DND-41 (cell line): ENCODE data around the gene ARHGAP25.

Experiments used
- ATAC-seq: fragments of 200-7000 bp; cut with Tn5 transposase; 3 replicates; pipeline ENCODE4 v1.9.1; 2021; ENCODE audit warnings: low read depth; ENCODE audit not compliant: insufficient read depth
- DNase-seq: peaks from one replicate; pipeline ENCODE4 v3.0.0-alpha.2; 2020
- H2AFZ ChIP-seq: 2 replicates; pipeline ENCODE4 v1.6.0; 2012; ENCODE audit warnings: low read depth, low read length
- H3K27ac ChIP-seq: 2 replicates; pipeline ENCODE4 v1.5.1; 2012; ENCODE audit warnings: low read length, inconsistent platforms
- H3K27me3 ChIP-seq: fragments of 200-600 bp; sonication (generic); 2 replicates; pipeline ENCODE4 v1.6.0; 2012; ENCODE audit warnings: low read length, mild to moderate bottlenecking, inconsistent platforms; ENCODE audit not compliant: insufficient read depth, poor library complexity
- H3K36me3 ChIP-seq: 2 replicates; pipeline ENCODE4 v1.5.1; 2012; ENCODE audit warnings: low read length, inconsistent platforms; ENCODE audit not compliant: insufficient read depth
- H3K4me1 ChIP-seq: 2 replicates; pipeline ENCODE4 v1.5.1; 2012; ENCODE audit warnings: mild to moderate bottlenecking, low read length; ENCODE audit not compliant: insufficient read depth
- H3K4me2 ChIP-seq: 2 replicates; pipeline ENCODE4 v1.6.0; 2012; ENCODE audit warnings: mild to moderate bottlenecking, moderate library complexity, low read length, inconsistent platforms; ENCODE audit not compliant: insufficient read depth
- H3K4me3 ChIP-seq, 2 experiments: fragments of 200-600 bp in 1 of 2; shearing (Covaris generic) in 1 of 2; 2 replicates each; pipeline ENCODE4 v1.5.1; 2012 to 2016; ENCODE audit warnings: inconsistent platforms in 2 of 2, low read length in 2 of 2, mild to moderate bottlenecking in 2 of 2, low read depth in 1 of 2, moderate library complexity in 1 of 2
- H3K79me2 ChIP-seq: 2 replicates; pipeline ENCODE4 v1.6.0; 2012; ENCODE audit warnings: low read length, inconsistent platforms; ENCODE audit not compliant: insufficient read depth
- H3K9ac ChIP-seq: 2 replicates; pipeline ENCODE4 v1.6.0; 2012; ENCODE audit warnings: low read depth, mild to moderate bottlenecking, inconsistent platforms, low read length, moderate library complexity
- H3K9me3 ChIP-seq: 2 replicates; pipeline ENCODE4 v1.5.1; 2012; ENCODE audit warnings: low read length, moderate library complexity, mild to moderate bottlenecking, inconsistent platforms; ENCODE audit not compliant: insufficient read depth, severe bottlenecking
- H4K20me1 ChIP-seq: 2 replicates; pipeline ENCODE4 v1.6.0; 2012; ENCODE audit warnings: low read length; ENCODE audit not compliant: insufficient read depth
- EZH2 ChIP-seq: IDR thresholded peaks from 3 replicates; pipeline ENCODE4 v1.6.1; 2012; ENCODE audit warnings: borderline replicate concordance, low read depth, mild to moderate bottlenecking, moderate library complexity, low read length, inconsistent platforms; ENCODE audit not compliant: severe bottlenecking
- TF ChIP-seq, protein P1 (sequence below): IDR thresholded peaks from 2 replicates; pipeline ENCODE4 v1.5.1; 2012; ENCODE audit warnings: borderline replicate concordance, low read length, moderate library complexity, mild to moderate bottlenecking; ENCODE audit not compliant: poor library complexity, severe bottlenecking; ENCODE audit errors: extremely low read depth

Gene ARHGAP25

DNA sequence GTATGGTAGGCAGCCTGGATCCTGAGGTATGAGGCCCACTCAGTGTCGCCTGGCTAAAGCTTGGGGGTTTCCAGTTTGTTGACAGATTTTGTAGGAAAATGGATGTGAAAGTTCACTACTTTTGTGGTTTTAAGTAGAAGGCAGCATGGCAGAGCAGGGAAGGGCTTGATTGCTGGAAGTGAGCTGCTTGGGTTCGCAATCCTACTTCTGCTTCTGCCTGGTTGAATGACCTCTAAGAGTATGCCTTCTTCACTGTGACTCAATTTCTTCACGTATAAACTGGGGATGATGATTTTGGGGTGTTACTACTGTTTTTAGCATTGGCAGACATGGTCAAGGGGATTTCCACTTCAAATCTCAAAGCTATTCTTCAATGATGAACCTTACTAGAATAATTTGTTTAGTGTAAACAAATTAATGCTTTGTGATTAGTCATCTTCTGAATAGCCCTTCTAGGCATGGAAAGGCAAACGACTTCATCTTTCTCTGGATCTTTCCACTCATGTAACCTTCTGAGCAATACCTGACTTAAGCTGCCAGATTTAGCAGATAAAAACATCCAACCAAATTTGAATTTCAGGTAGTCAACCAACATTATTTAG is 123.3 kb downstream of the ARHGAP25 start:
- Histone ChIP-seq H3K9ac (no peak overlapping the region), H3K4me2 (no peak overlapping the region), H4K20me1 (no peaks in the 10 kb centered on the region), H3K9me3 (no peaks in the 10 kb centered on the region), H3K79me2 (no peaks in the 10 kb centered on the region), H3K27me3 (no peaks in the 10 kb centered on the region), H3K36me3 (no peaks in the 10 kb centered on the region), H3K4me3 (no peak overlapping the region), H3K4me1 (peaks cover 23% of the 10 kb centered on the region), H2AFZ (no peak overlapping the region), H3K27ac (no peak overlapping the region)
- DNase-seq (no peak), ATAC-seq (no peak)
- no peak for TF ChIP-seq EZH2
- TF ChIP-seq, protein P1, sequence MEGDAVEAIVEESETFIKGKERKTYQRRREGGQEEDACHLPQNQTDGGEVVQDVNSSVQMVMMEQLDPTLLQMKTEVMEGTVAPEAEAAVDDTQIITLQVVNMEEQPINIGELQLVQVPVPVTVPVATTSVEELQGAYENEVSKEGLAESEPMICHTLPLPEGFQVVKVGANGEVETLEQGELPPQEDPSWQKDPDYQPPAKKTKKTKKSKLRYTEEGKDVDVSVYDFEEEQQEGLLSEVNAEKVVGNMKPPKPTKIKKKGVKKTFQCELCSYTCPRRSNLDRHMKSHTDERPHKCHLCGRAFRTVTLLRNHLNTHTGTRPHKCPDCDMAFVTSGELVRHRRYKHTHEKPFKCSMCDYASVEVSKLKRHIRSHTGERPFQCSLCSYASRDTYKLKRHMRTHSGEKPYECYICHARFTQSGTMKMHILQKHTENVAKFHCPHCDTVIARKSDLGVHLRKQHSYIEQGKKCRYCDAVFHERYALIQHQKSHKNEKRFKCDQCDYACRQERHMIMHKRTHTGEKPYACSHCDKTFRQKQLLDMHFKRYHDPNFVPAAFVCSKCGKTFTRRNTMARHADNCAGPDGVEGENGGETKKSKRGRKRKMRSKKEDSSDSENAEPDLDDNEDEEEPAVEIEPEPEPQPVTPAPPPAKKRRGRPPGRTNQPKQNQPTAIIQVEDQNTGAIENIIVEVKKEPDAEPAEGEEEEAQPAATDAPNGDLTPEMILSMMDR, result no peak

DNA sequence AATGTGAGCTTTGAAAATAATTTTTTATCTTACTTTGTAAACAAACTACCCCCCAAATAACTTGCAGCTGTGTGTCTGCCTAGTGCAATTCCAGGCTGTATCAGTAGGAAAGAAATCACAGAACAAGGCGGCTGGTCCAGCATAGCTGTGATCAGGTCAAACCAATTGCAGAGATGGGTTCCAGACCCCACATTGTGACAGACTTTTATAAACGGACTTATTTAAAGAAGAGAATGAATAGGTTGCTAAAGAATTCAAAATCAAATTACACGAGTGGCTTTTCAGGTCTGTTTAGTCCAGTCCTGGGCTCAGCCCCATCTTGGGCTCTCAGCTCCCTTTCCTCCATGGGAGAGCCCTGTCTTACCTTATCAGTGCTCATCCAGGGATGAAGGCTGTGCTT is 125.5 kb downstream of the ARHGAP25 start:
- no peaks in the 10 kb centered on the region for H3K9me3 ChIP-seq
- no peak overlapping the region for H3K4me2 ChIP-seq
- H3K36me3 ChIP-seq, result no peaks in the 10 kb centered on the region
- peaks cover 18% of the 10 kb centered on the region for H3K4me1 ChIP-seq
- H3K27me3 ChIP-seq, result no peaks in the 10 kb centered on the region
- DNase-seq (no peak), ATAC-seq (no peak)
- TF ChIP-seq EZH2, result no peak
- TF ChIP-seq, protein P1, result no peak
- no peak overlapping the region for H3K4me3 ChIP-seq
- H2AFZ ChIP-seq, result no peak overlapping the region
- no peaks in the 10 kb centered on the region for H4K20me1 ChIP-seq
- H3K27ac ChIP-seq, result no peak overlapping the region
- no peak overlapping the region for H3K9ac ChIP-seq
- H3K79me2 ChIP-seq, result no peaks in the 10 kb centered on the region

DNA sequence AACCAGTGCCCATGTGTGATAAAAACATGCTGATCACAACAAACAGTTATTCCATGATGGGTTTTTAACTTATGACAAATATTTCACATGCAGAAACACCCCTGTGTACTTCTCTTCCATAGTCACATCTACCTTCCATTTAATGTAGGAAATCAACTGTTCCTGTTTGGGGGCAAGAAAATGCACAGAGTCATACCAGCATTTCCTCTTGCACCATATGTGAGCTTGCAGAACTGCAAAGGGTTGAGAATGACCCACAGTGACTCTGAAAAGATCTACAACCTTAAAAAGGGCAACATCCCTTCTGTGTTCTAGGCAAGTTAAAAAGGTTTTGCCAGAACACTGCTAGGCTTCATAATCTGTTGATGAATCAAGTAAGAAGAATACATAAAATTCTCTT is 126.7 kb downstream of the ARHGAP25 start:
- Histone ChIP-seq H4K20me1 (no peaks in the 10 kb centered on the region), H3K36me3 (no peaks in the 10 kb centered on the region), H3K4me3 (no peak overlapping the region), H2AFZ (no peak overlapping the region), H3K4me2 (no peak overlapping the region), H3K9ac (no peak overlapping the region), H3K79me2 (no peaks in the 10 kb centered on the region), H3K27ac (no peak overlapping the region), H3K9me3 (no peaks in the 10 kb centered on the region), H3K27me3 (no peaks in the 10 kb centered on the region), H3K4me1 (peaks cover 7% of the 10 kb centered on the region)
- TF ChIP-seq EZH2, result no peak
- TF ChIP-seq, protein P1, result no peak
- no peak for DNase-seq
- no peak for ATAC-seq

DNA sequence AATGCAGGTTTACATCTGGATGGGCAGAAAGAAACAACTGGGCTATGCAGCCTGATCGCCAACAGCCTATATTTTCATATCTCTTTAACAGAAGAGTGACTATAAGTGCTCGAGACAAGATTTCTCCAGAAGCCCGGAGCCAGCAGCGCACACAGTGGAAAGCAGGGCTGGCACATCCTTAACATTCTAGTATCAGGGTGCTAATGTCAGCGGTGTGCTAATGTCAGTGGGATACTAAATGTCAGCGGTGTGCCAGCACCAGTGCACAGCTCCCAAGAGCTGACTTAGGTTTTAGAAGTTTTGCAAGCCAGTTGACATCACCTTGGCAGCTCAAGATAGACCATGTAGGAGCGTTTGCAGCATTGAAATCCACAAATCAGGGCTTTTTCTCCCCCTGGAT is 128.3 kb downstream of the ARHGAP25 start:
- no peaks in the 10 kb centered on the region for H3K36me3 ChIP-seq
- ATAC-seq (no peak), DNase-seq (no peak)
- H3K4me2 ChIP-seq, result no peak overlapping the region
- no peaks in the 10 kb centered on the region for H4K20me1 ChIP-seq
- no peak overlapping the region for H3K27ac ChIP-seq
- H3K79me2 ChIP-seq, result no peaks in the 10 kb centered on the region
- H2AFZ ChIP-seq, result no peak overlapping the region
- TF ChIP-seq, protein P1, result no peak
- TF ChIP-seq EZH2, result no peak
- 0 out of 2 replicates have a peak, but pooled peaks cover under 1% of the 10 kb centered on the region for H3K4me1 ChIP-seq
- no peaks in the 10 kb centered on the region for H3K9me3 ChIP-seq
- no peaks in the 10 kb centered on the region for H3K27me3 ChIP-seq
- no peak overlapping the region for H3K9ac ChIP-seq
- H3K4me3 ChIP-seq, result no peak overlapping the region
